Stimulated activated CD4-positive, alpha-beta T cell treated with anti-CD3 and anti-CD28 coated beads, Interleukin-1b, Interleukin-23, amount 100 ng/mL, for 1 hour (primary cell): ENCODE data around the gene ACSM6.
"Not testable (repeated sequence)": the region's sequence is repeated elsewhere in the genome, so short reads cannot be mapped to it uniquely, and the experiment has no call there.

Source experiments
- DNase-seq, 2 donors: peaks; one replicate each; pipeline ENCODE4 v3.0.0-alpha.2; 2020; ENCODE audit warnings: low read depth in 2 of 2

The ACSM6 gene

GRCh38 chr10:95193944-95194343 is at the start of gene ACSM6:
Gene ACSM6, plus strand, starts transcription at chr10:95194238. Its CDS starts 248 bp downstream, at chr10:95194486.
- DNase-seq: no peak

- no peak for DNase-seq
Observed at GRCh38 chr10:95168694-95169093, 25.3 kb upstream of the ACSM6 start.

- no peak for DNase-seq
Observed at GRCh38 chr10:95169522-95169921, 24.5 kb upstream of the ACSM6 start.

- no peak for DNase-seq
Observed at GRCh38 chr10:95170790-95171189, 23.2 kb upstream of the ACSM6 start.

DNA sequence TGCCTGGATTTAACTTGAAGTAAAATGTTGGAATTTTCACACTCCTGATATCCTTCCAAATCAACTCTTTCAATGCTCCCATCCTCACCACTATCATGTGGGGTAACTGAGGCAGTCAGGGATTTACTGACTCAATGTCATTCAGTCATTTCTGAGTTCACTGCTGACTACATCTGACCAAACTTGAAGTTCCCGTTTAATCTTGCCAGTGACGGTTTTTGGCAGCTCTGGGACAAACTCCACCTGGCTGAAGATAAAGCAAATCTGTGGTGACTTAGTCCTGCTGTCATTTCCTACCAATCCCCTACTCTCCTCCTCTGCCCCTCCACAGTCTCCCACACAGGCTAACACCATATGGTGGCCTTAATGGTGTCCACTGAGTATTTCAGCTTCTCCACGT is 22.7 kb upstream of the ACSM6 start:
- DNase-seq: no peak

- no peak for DNase-seq
Observed at GRCh38 chr10:95172851-95173250, 21.2 kb upstream of the ACSM6 start.

DNA sequence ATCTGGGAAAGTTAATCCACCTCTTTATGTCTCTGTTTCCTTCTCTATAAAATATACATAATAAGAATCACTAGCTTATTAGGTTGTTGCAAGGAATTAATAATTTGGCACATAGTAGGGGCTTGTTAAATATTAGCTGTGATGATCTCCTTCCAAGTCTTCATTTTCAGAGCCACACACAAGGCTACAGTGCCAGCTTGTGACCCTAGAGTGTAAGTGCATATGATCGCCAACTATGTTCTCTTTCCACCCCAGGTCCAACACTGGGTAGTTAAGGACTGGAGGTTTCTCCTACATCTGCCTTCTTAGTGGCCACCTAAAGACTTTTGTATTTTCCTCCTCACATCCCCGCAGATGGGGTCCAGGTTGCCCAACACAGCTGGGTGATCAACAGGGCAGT is 17.9 kb upstream of the ACSM6 start:
- DNase-seq: no peak

- no peak for DNase-seq
Observed at GRCh38 chr10:95177429-95177828, 16.6 kb upstream of the ACSM6 start.

DNA sequence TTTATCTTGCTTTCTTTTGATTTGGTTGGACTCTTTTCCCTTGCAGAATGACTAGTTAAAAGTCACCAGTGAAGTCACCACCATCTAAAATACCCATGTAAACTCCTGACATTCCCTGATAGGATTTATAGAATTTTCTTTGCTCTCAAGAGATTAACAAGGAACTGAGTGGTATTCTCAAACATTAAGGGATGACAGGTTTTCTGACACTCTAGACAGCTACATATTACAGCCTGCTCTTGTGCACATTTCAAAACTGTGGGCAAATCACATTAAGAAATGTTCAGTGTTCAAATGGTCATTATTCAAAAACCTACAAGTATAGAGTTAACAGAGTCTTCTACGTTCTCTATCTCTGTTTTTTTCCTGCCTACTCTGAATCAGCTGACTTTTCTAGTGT is 15.8 kb upstream of the ACSM6 start:
- DNase-seq: no peak

DNA sequence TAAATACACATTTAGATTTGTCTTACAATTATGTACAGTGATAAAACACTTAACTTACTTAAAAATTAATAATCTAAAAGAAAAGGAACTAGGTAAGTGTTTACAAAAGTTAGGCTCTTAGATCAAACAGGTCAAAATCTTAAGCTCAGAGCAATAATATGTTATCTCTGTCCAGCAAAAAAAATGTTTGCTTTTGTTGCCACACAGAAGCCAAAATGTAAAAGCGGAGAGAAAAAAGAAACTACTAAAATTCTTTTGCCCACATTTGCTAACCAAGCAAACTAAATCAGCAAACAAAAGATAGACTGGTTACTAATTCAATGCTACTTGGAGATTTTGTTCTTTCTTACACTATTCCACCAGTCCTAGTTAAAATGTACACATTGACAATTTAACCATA is 15.2 kb upstream of the ACSM6 start:
- DNase-seq: no peak

DNA sequence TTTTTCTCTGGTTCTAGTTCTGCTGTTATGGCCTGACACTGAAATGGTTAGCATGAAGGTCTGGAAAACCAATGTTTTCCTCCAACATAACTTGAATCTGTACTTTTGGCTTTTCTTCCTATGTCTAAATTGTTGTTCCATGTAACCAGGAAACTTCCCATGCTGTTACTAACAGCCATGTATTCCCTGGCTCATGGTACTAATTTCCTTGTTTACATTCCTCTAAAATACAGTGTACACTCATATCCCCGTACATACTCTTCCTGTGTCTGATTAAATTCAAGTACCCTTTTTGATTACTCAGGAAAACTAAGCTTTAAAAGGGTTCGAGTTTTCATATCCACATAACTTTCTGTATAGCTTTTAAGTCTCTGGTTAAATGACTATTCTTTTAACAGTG is 12.3 kb upstream of the ACSM6 start:
- no peak for DNase-seq

DNA sequence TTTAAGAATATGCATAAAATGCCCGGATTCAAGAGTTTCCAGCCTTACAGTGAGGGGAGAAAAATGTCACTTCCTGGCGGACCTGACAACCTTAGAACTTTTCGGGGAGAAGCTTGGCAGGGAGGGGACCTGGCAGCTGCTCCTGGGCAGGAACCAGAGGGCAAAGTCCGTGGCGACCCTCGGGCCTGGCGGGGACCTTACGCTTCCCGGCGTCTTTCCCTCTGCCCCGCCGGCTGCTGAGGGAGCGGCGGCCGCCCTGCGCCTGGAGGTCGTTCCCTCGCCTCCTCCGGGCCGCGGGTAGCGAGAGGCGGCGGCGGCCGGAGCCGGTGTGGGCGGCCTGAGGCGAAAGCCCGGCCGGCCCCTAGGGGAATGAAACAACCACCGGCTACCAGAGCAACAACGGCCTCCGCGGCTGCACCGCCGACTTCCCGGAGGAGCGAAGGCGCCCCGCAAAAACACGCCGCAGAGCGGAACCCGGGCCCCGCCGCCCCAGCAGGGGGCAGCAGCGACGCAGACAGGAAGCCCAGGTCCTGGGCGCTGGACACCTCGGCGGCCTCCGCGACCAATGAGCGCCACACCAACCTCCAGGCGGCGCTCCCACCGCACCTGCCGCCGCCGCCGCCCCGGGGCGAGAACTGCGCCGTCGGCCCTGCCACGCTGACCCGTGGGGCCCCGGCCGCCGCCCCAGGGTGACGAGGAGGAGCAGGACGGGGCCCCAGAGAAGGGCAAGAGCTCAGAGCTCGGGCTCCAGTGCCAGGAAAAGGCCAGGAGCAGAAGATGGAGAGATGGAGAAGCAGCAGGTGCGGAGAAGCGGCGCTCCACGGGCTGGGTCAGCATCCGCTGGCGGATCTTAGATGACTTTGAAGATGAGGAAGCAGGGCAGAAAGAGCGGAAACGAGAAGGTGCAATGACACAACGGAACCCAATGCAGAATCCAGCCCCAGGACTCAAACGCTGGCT is 10.5 kb upstream of the ACSM6 start:
- DNase-seq: peak in 1 of 2 donors; percentile 47

DNA sequence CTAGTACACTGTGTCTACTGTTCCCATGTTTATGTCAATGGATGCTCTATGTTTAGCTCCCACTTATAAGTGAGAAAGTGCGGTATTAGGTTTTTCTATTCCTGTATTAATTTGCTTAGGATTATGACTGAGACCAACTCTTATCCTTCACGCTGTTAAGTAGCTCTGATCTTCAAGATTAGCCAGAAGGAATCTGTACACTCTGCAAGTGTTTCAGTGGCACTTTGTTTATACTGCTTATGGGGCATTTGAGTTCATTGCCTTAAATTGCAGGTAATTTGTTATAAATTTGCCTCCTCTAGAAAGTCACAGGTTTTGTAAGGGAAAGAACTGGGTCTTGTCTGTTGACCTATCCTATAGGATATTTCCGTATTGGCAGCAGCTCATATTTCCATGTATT is 6.4 kb upstream of the ACSM6 start:
- no peak for DNase-seq

- DNase-seq: no peak
Observed at GRCh38 chr10:95188593-95188992, 5.4 kb upstream of the ACSM6 start.

GRCh38 chr10:95196046-95196445 is 2.0 kb downstream of the ACSM6 start:
- DNase-seq: no peak

DNA sequence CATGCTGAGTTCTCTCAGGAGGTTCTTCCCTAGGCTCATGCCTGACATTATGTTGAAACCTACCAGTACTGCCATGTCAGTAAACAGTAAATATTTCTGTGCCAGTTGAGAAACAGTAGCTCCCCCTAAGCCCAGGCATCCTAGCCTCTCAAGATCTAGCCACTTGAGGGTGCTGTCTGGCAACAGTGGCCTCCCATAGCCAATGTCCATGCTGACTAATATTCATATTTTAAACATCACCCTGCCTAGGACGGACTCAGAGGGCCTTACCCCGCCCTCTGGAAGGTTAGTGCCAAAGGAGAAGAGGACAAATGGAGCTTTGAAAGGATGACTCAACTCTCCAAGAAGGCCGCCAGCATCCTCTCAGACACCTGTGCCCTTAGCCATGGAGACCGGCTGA is 7.7 kb downstream of the ACSM6 start:
- no peak for DNase-seq

GRCh38 chr10:95202865-95203264 is 8.8 kb downstream of the ACSM6 start:
- DNase-seq: not testable (repeated sequence)

GRCh38 chr10:95208702-95209391 is 14.8 kb downstream of the ACSM6 start:
- no peak for DNase-seq

GRCh38 chr10:95209509-95210127 is 15.6 kb downstream of the ACSM6 start:
- DNase-seq: no peak

GRCh38 chr10:95211606-95212279 is 17.7 kb downstream of the ACSM6 start:
- no peak for DNase-seq

DNA sequence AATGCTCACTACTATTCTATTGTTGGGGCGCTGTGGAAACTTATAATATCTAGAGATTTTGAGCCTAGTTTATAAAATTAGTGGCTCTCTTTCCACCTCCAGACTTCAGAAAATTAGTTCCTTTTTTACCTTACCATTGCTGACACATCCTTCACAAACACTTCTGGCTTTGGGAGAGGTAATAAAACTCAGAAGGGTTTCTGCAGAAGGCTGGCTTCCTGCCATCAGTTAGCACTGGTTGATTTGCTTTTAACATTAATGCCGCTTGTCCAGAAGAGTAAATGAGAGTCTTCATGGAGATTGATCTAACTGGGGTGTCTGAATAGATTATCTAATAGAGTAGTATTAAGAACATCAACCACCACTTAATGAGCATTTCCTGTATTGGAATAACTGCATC is 20.3 kb downstream of the ACSM6 start:
- no peak for DNase-seq

DNA sequence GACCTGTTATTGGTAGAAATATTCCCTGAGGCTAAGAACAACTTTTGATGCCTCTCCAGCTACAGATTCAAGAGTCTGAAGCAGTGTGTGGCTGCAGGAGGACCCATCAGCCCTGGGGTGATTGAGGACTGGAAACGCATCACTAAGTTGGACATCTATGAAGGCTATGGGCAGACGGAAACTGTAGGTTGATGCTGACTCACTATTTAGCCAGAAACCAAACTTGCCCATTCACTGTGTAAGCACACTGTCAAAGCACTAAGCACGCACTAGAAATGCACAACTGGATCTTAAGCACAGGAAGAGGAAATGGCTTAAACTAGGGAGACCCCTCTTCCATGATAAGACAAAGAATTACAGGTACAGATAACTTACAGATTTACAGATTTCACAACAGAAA is 20.8 kb downstream of the ACSM6 start:
- DNase-seq: no peak
